GM13977 (cell line): ENCODE data around the gene RTTN.

Experiments
- DNase-seq: peaks from one replicate; pipeline ENCODE4 v3.0.0; 2012; ENCODE audit warnings: low spot score
- in situ Hi-C: fragments of 300-500 bp; cut with MboI; formaldehyde crosslinking; loops from one replicate; pipeline ENCODE4 v1.12.0; 2022; ENCODE audit warnings: low sequenced_read_pairs, low pct_unique_long_range_greater_than_20kb, mixed read lengths, inconsistent platforms; ENCODE audit not compliant: unreplicated experiment
- TF ChIP-seq, protein P1 (sequence below): IDR thresholded peaks from 2 replicates; pipeline ENCODE4 v1.5.1; 2012; ENCODE audit warnings: mild to moderate bottlenecking, control low read depth; ENCODE audit not compliant: insufficient read depth; ENCODE audit errors: extremely low read depth, missing control alignments

RTTN gene

DNA sequence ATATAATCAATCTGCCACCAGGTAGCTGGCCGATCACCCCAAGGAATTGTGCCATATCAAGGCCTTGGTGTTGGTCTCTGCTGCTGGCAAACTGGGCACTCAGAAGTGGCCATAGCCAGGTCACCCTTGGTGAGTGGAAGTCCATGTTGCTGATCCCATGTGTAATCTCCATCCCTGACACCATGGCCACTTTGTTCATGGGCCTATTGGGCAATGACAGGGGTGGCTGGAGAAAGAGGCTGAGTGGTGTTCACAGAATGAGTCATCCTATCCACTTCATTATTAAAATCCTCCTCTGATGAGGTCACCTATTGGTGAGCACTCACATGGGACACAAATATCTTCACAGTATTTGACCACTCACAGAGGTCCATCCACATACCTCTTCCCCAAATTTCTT, 231.1 kb downstream of the RTTN start:
- in situ Hi-C loops, result no loop called here
- DNase-seq, result no peak
- TF ChIP-seq, protein P1, sequence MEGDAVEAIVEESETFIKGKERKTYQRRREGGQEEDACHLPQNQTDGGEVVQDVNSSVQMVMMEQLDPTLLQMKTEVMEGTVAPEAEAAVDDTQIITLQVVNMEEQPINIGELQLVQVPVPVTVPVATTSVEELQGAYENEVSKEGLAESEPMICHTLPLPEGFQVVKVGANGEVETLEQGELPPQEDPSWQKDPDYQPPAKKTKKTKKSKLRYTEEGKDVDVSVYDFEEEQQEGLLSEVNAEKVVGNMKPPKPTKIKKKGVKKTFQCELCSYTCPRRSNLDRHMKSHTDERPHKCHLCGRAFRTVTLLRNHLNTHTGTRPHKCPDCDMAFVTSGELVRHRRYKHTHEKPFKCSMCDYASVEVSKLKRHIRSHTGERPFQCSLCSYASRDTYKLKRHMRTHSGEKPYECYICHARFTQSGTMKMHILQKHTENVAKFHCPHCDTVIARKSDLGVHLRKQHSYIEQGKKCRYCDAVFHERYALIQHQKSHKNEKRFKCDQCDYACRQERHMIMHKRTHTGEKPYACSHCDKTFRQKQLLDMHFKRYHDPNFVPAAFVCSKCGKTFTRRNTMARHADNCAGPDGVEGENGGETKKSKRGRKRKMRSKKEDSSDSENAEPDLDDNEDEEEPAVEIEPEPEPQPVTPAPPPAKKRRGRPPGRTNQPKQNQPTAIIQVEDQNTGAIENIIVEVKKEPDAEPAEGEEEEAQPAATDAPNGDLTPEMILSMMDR, result no peak

DNA sequence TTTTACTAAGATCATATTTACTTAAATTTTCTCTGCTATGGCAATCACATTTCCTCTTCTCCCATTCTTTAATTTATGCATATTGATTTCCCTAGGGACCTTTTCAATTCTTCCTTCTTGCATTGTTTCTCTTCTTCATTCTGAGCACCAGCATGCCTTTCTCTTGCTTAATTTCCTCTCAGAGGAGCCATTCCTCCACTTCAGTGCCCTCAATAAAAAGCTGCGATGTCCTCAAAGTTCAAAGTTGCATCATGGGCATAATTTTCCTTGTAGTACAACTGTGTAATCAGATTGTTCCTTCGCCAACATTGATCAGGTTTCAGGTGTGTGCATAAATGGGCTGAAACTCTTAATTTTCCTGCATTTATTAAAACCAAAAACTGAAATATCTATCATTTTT, 236.0 kb downstream of the RTTN start:
- no peak for DNase-seq
- in situ Hi-C loops, result no loop called here
- TF ChIP-seq, protein P1, result no peak

- in situ Hi-C loops, result no loop called here
- DNase-seq, result no peak
- TF ChIP-seq, protein P1, result no peak
These were observed 237.4 kb downstream of the RTTN start for GRCh38 chr18:69968039-69968438.

- no peak for DNase-seq
- in situ Hi-C loops, result no loop called here
- TF ChIP-seq, protein P1, result no peak
These were observed 242.3 kb downstream of the RTTN start for GRCh38 chr18:69963196-69963595.

DNA sequence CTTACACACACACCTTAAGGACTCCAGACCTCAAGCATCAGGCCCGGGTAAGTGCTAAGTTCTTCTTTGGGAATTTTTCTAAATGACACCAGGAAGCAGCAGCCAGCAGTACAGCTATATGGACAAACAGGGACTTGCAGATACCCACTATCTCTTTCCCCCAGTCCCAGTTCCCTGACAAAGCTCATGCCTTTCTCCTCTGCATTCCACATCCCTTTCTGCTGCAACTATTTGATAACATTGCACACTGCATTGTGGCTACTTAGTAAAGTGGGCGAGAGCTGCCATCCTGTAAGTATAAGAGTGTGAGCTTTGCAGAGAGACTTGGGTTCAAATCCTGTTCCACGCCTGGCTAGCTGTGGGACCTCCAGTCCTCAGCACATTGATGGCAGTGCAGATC, 243.8 kb downstream of the RTTN start:
- in situ Hi-C loops, result no loop called here
- TF ChIP-seq, protein P1, result no peak
- DNase-seq, result no peak

DNA sequence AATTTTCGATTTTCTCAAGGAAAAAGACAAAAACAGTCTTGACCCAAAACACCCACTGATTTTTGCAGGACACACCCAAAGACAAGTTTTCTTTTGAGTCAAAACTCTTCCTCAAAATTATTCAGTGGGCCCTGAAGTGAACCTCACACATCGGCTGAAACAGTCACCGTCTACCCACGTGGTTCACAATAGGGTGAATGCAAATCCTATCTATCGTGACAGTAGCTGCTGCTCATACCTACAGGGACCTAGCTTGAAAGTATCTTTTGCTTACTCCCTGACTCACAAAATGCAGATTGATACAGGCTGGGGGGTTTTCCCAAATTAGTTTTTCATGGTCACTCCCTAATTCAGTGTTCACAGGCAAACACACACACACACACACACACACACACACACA, 247.1 kb downstream of the RTTN start:
- in situ Hi-C loops, result no loop called here
- TF ChIP-seq, protein P1, result no peak
- peak; percentile 50 for DNase-seq

DNA sequence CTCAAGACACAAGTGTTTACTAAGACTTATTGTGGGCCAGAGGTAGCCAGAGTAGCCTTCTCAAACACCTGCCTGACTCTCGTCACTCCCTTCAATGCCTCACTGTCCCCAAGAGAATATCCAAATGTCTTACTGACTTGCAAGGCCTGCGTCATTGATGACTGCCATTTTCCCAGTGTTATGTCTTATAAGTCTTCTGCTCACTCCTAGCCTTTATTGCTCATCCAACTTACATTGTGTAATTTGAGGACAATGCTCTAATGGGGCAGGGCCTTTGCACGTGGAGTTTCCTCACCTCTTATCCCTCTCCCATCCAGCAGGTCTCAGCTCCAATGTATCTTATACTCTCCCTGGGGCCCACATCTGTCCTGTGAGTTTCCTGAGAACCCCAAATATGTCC, 247.7 kb downstream of the RTTN start:
- DNase-seq, result no peak
- in situ Hi-C loops, result no loop called here
- TF ChIP-seq, protein P1, result no peak
